Smooth muscle cell of the pulmonary artery (primary cell): ENCODE measurements around the gene RNASE2. TPM values are rescaled to one million over a fixed set of nuclear protein-coding genes. Genes with fewer than 3 reads are reported as not detected.

Experiments used
- total RNA-seq: library from RNA; depleted of rRNA; stranded (reverse); fragments of >200 nt; gene quantifications from 2 replicates; pipeline ENCODE4 v1.2.3, GENCODE V29; 2014

Gene RNASE2
- not detected in 2 replicates for total RNA-seq

DNA sequence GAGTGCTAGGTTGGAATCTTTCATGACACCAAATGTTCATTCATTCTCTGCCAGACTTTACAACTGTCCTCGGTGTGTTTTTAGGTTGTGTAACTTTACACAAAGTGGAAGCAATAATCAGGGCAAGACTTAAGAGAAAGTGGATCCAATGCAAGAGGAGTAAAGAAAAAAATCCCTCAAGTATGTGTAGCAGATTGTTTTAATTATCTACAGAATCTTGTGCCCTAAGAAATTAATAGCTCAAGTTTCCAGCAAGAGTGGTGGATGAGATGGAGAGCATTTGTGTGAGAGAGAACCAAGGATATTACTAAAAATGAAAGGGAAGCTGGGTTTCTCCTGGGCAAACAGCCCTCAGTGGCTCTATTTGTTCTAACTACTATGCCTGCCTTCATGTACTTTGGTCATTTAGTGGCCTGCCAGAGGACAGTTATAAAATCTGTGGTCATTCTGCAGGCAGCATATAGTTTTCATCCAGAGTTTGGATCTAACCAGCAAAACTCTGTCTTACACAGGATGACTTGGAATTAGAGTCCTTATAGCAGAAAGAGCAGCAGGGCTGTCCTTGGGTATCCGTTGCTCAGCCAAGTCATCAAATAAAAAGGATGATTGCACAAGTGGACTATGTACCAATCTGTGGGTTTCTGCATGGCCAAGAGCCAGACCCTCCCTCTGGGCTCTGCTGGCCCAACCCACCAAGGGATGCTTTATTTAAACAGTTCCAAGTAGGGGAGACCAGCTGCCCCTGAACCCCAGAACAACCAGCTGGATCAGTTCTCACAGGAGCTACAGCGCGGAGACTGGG, at the start of gene RNASE2:
TSS of gene RNASE2 (plus strand) at position 752 of the 802 bp plus-strand sequence. CDS start 285 bp downstream, outside the sequence.

DNA sequence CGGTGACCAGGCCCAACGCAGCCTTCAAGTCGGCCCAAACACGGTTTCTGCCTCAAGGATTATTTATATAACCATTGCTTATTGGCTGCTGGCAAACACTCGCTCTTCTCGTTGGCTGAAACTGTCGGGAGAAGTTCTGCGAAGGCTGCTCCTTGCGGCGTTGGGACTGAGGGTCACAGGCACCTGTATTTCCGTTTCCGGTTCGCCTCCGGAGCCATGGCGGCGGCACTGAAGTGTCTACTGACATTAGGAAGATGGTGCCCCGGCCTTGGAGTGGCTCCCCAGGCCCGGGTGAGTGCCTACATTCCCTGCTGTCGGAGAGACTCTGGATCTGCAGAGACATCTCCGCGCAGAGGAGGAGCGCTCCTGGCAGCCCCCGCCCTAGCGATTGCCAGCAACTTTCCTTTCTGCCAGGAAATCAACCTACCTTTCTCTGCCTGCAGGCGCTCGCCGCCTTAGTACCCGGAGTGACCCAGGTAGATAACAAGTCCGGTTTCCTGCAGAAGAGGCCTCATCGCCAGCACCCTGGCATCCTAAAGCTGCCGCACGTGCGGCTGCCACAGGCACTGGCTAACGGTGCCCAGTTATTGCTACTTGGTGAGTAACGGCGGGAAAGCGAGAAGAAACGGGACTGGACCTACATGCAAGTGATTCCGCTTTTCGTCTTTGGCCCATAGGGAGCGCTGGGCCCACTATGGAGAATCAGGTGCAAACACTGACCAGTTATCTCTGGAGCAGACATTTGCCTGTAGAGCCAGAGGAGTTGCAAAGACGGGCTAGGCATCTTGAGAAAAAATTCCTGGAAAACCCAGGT, 34.7 kb downstream of the RNASE2 start, which contains the start of gene METTL17:
TSS of gene METTL17 (plus strand) at position 194 of the 814 bp plus-strand sequence. CDS start at position 217, 23 bp downstream.

DNA sequence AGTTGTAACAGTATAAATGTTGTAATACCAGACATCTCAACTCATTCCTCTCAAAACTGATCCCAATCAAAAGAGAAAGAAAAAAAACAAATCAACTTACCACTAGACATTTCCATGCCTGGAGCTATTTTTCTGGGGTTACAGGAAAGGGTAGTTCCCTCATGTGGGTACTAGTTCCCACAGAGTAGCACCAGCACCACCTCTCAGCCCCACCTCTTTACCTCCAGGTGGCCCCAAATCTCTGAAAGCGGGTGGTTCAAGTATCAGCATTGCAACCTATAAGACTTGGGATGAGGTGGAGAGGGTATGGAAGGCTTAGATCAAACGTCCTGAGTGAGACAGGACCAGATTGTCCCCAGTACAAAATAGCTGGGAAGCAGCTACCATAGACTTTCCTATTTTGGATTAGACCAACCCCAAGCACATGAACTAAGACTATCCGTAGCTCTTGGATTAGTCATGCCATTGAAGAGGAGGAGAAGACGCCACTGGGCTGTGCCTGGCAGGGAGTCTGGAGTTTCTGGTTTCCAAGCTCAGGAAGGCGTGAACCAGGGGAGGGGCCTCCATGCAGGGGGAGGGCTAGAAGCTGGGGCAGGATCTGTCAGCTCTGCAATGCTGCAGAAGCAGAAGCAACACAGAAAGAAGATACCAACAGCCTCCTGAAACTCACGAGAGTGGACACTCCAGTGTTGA, 43.5 kb downstream of the RNASE2 start, which contains the start of gene SLC39A2:
TSS of gene SLC39A2 (plus strand) at position 620 of the 693 bp plus-strand sequence. CDS start 154 bp downstream, outside the sequence.

Other genes starting within 250 kb of the RNASE2 start
- gene EDDM3A, start 209.6 kb upstream of the RNASE2 start, total RNA-seq = not detected in 2 replicates
- not detected in 2 replicates for gene EDDM3B, start 187.1 kb upstream of the RNASE2 start, total RNA-seq
- gene RNASE6, start 174.2 kb upstream of the RNASE2 start, total RNA-seq = not detected in 2 replicates
- 1.6 and 7.6 TPM in 2 replicates for gene RNASE1, start 152.6 kb upstream of the RNASE2 start, total RNA-seq
- gene RNASE3, start 64.1 kb upstream of the RNASE2 start, total RNA-seq = not detected in 2 replicates
- gene METTL17, start 34.5 kb downstream of the RNASE2 start, total RNA-seq = 24.9 and 26.3 TPM in 2 replicates
- not detected in 2 replicates for gene SLC39A2, start 43.8 kb downstream of the RNASE2 start, total RNA-seq
- 0.50 and 1.0 TPM in 2 replicates for gene NDRG2, start 69.6 kb downstream of the RNASE2 start, total RNA-seq
- not detected in 2 replicates for gene TPPP2, start 74.7 kb downstream of the RNASE2 start, total RNA-seq
- gene RNASE13, start 79.3 kb downstream of the RNASE2 start, total RNA-seq = not detected in 2 replicates
- gene RNASE7, start 86.9 kb downstream of the RNASE2 start, total RNA-seq = not detected in 2 replicates
- gene RNASE8, start 102.3 kb downstream of the RNASE2 start, total RNA-seq = not detected in 2 replicates
- gene ARHGEF40, start 114.8 kb downstream of the RNASE2 start, total RNA-seq = 36.0 and 49.3 TPM in 2 replicates
- 4.2 and 8.4 TPM in 2 replicates for gene ZNF219, start 143.2 kb downstream of the RNASE2 start, total RNA-seq
- gene TMEM253, start 145.6 kb downstream of the RNASE2 start, total RNA-seq = 0.13 TPM in 1 of 2 replicates, not detected in the other
- not detected in 2 replicates for gene OR5AU1, start 200.6 kb downstream of the RNASE2 start, total RNA-seq